HK-2 (cell line): ENCODE results near the gene CYP3A4.
"Not testable (repeated sequence)": the region's sequence is repeated elsewhere in the genome, so short reads cannot be mapped to it uniquely, and the experiment has no call there.

ENCODE experiments used
- DNase-seq: peaks from one replicate; pipeline ENCODE4 v3.0.0-alpha.2; 2018; ENCODE audit not compliant: unreplicated experiment

The CYP3A4 gene

GRCh38 chr7:99723201-99723600, 60.8 kb downstream of the CYP3A4 start:
- DNase-seq, result not testable (repeated sequence)

GRCh38 chr7:99720800-99721595, 63.0 kb downstream of the CYP3A4 start:
- DNase-seq, result no peak

GRCh38 chr7:99719996-99720769, 63.8 kb downstream of the CYP3A4 start:
- no peak for DNase-seq

- DNase-seq, result no peak
Observed at GRCh38 chr7:99713995-99714570, 69.9 kb downstream of the CYP3A4 start.

- DNase-seq, result no peak
Observed at GRCh38 chr7:99709838-99710578, 74.0 kb downstream of the CYP3A4 start.

GRCh38 chr7:99709260-99709659, 74.7 kb downstream of the CYP3A4 start:
- DNase-seq, result no peak

GRCh38 chr7:99707096-99707495, 76.9 kb downstream of the CYP3A4 start:
- DNase-seq, result no peak
